Measurements from ENCODE around the gene TRIO.

TRIO gene

GRCh38 chr5:14123551-14123950, 19.6 kb upstream of the TRIO start:
- no peak for DNase-seq (ENCODE audit: low spot score)

DNA sequence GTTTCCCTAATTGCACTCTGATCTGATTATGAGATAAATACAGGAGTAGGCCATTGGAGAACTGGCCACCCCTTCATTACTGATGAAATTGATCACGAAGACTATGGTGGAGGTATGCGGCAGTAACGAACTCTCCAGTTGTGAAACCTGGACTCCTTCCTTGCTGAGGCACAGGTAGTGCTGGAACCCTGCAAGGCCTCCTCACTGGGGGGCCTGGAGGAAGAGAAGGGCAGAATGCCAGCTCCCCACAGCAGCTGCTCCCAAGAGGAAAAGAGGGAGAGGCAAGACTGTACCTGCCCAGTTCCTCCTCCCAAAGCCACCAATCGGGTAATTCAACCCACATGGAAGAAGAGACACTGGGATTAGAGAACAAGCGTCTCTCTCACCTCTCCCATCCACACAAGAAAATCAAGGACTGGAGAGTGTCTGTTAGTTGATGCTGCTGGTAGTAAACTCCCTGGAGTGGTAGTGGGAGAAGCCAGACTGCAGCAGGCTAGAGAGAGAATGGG, 19.1 kb upstream of the TRIO start:
- no peak for DNase-seq (ENCODE audit: low spot score)

DNA sequence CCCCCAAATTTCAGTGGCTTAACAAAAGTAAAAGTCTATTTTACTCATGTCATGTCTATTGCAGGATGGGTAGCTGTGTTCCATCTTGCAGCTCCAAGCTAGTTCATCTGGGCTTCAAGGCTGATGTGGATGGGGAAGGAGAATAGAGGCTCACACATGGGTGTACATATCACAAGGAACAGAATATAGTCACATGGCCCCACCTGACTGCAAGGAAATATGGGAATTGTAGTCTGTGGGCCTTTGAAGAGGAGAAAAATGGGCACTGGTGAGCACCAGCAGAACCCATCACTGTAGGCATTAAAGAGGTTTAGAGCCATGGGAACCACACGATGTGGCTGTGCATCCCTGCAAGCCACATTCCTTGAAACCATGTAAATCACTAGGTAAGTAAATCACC, 17.9 kb upstream of the TRIO start:
- DNase-seq (ENCODE audit: low spot score) = no peak

DNA sequence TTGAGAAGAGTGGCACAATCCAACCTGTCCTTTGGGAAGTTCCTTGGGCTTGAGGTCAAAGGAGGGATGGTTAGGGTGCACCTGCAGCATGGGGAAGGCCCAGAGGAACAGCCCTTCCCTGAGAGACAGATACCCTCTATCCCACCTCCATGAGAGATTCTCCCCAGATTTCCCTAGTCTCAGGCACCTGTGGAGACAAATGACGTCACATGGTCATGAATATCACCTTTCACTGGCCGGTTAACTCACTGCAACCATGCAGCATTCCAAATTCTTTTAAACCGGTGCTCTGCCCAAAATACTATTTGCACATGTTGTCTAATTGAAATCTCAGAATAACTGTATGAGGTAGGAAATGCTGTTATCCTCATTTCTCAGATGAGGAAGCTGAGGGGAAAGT, 15.6 kb upstream of the TRIO start:
- no peak for DNase-seq (ENCODE audit: low spot score)

DNA sequence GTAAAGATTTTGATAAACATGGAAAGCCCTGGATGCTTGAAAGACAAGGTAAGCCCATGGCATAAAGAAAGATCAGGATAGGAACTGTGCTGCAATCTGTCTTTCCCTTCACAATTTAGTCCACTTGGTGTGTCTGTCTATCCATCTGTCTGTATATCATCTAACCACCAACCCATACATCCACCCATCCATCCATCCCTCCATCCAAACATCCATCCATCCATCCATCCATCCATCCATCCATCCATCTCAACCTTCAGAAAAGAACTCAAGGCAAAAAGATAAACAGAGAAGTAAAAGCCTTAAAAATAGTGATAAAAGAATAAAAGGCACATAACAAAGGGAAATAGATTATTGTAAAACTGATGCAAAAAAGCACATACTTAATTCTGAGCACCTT, 15.1 kb upstream of the TRIO start:
- no peak for DNase-seq (ENCODE audit: low spot score)

DNA sequence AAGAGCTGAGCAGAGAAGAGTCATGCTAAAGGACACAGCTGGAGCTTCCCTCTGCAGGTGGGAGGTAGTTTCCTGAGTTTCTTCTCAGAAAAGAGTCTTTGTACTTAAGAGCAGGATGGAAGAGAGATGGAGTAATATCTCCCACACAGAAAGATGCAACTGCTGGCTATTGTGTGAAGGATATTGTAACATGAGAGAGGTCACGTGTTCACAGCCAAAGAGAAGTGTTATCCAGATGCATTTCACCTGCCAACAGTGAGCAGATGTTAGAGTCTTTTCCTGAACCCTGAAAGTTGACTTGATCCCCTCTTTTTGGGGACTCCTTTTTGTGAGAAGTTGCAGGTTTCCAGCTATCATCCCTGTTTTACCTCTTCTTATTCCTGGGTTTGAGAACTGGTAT, 14.0 kb upstream of the TRIO start:
- DNase-seq (ENCODE audit: low spot score) = no peak

DNA sequence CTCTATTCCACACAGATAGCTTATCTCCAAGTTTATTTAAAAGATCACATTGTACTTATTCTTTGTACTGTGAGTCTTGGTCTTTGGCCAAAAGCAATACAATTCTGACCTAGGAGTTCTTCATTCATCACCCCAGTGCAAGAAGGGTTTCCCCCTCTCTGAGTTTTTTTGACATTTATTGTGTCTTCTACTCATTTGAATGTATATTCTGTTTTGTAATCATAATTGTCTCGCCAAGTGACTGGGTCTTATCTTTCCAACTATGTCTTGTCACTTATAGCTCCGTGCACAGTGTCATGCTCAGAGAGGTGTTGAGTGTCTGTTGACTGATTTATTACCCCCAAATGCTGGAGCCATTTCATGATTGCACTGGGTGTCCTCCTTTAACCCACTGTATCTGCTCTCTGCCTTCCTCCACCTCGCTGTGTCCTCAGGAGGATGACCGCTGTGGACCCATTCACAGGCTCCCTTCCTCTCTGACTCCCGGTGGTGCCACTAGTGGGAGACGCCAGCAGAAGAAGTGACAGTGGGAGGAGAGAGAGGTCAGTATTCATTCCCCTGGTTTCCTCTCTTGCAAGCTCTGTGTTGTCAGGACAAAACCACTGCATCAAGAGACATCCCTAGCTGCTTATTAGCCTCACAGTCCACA, 11.2 kb upstream of the TRIO start:
- DNase-seq (ENCODE audit: low spot score) = no peak

- no peak for DNase-seq (ENCODE audit: low spot score)
Measured at GRCh38 chr5:14133394-14133793, 9.7 kb upstream of the TRIO start.

GRCh38 chr5:14134083-14134482, 9.1 kb upstream of the TRIO start:
- DNase-seq (ENCODE audit: low spot score) = no peak

DNA sequence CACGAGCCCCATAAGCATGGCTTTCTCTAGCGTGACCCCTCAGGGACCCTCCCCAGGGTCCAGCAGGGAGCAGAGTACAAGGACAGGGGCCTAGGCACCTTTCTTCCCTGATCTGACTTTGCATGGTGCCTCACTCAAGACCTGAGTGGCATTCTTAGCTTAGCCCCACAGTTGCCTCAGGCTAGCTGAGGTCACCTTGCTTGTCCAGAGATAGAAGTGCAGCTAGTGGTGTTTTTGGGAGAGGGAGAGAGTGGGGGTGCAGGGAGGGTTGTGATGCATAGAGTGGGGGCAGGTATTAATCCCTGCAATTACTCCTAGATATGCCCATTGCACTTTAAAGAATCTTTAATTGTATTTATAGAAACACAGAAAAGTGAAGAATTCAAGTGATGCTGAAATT, 8.4 kb upstream of the TRIO start:
- no peak for DNase-seq (ENCODE audit: low spot score)

DNA sequence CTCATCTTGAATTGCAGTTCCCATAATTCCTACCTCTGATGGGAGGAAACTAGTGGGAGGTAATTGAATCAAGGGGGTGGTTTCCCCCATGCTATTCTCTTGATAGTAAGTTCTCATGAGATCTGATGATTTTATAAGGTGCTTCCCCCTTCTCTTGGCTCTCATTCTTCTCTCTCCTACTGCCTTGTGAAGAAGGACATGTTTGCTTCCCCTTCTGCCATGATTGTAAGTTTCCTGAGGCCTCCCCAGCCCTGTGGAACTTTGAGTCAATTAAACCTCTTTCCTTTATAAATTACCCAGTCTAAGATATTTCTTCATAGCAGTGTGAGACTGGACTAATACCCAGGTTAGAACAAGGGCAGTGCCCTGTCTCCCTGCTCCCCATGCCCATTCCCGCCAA, 7.5 kb upstream of the TRIO start:
- DNase-seq (ENCODE audit: low spot score) = no peak

DNA sequence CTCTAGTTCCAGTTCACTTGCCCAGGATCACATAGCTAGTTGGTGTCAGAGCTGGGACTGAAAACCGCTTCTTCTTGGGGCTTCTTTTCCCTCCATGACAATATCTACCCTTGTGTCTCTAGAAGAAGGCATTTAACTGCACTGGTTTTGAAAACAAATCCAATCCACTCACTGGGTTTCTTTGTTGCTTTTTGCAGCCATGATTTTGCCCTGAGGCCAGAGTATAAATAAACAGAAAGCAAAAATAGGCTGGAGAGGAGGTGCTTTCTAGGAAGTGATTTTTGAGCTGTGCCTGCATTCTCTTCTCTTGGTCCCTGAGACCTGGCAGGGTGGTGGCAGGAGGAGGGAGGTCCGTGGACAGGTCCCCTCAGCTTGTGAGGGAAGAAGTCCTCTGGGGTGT, 6.9 kb upstream of the TRIO start:
- peak; percentile 48 for DNase-seq (ENCODE audit: low spot score)

GRCh38 chr5:14138608-14139540, 4.3 kb upstream of the TRIO start:
- no peak for DNase-seq (ENCODE audit: low spot score)

DNA sequence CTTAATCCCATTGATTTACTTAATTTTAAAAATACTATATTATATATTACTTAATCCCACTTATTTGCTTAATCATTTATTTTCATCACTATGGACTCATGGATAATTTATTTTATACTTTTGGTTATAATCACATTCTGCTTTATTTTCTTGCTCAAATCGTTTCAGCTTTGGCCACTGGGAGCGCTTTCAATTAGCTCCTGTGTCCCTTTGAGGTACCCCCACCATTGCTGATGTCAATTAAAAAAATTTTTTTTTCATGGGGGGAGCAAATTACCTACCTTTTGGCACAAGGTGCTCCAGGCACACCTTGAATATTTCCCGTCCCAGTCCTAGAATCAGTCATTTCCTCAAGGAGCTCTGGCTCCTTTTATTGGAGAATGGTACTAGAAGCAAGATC, 1.4 kb upstream of the TRIO start:
- no peak for DNase-seq (ENCODE audit: low spot score)

- no peak for DNase-seq (ENCODE audit: low spot score)
Measured at GRCh38 chr5:14142202-14142826, 828 bp upstream of the TRIO start.

- no peak for DNase-seq (ENCODE audit: low spot score)
Measured at GRCh38 chr5:14143546-14143840, 351 bp downstream of the TRIO start.

DNA sequence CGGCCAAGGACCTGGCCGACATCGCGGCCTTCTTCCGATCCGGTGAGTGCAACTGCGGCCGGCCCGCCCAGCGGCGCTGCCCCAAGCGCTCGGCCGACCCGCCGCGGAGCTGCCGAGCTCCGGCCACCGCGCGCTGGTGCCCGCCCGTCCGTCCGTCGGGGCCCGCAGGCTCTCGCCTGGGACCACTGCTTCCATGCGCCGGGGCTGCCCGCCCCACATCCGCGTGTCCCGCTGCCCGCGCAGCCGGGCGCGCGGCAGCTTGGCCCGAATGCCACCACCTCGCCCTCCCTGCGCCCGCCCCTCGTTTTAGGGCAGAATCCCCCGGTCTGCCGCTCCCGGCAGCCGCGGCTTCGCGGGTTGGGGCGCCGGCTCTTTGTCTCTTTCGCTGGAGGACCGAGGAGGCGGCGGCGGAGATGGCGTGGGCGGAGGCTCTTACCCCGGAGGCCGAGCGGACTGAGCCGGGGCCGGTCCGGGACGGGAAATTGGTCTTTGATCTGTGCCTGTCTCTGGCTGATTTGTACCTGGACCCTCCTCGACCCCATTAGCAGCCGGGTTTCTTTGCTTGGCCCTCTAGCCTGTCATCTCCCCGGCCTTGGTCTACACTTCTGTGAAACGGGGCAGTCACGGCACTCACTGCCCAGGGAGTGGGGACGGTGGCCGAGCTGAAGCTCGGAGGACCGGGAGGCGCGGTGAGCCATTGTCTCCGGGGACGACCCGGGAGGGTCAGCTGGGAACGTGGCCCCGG, 871 bp downstream of the TRIO start:
- no peak for DNase-seq (ENCODE audit: low spot score)

- no peak for DNase-seq (ENCODE audit: low spot score)
Measured at GRCh38 chr5:14144586-14145434, 1.7 kb downstream of the TRIO start.

GRCh38 chr5:14145435-14146334, 2.5 kb downstream of the TRIO start:
- DNase-seq (ENCODE audit: low spot score) = no peak

- DNase-seq (ENCODE audit: low spot score) = no peak
Measured at GRCh38 chr5:14146725-14147124, 3.6 kb downstream of the TRIO start.
